H9 (cell line): ENCODE data around the gene TRIM69. TPM values are rescaled to one million over a fixed set of nuclear protein-coding genes. Genes with fewer than 3 reads are reported as not detected.

ENCODE experiments used
- DNase-seq: peaks from one replicate; pipeline ENCODE4 v3.0.0-alpha.2; 2017
- H2AFZ ChIP-seq: one replicate; pipeline ENCODE4 v1.6.1; 2013; ENCODE audit warnings: mild to moderate bottlenecking, low read length, control low read depth, moderate library complexity
- H2AK5ac ChIP-seq: 2 replicates; pipeline ENCODE4 v1.6.1; 2013; ENCODE audit warnings: low read length, control low read depth, mixed read lengths; ENCODE audit not compliant: insufficient read length
- H2BK120ac ChIP-seq: one replicate; pipeline ENCODE4 v1.6.1; 2013; ENCODE audit warnings: low read depth, mild to moderate bottlenecking, low read length, control low read depth, inconsistent platforms; ENCODE audit not compliant: poor library complexity, severe bottlenecking
- H2BK12ac ChIP-seq: 2 replicates; pipeline ENCODE4 v1.6.1; 2013; ENCODE audit warnings: low read length, control low read depth, mixed read lengths, low read depth; ENCODE audit not compliant: insufficient read length
- H2BK15ac ChIP-seq: 2 replicates; pipeline ENCODE4 v1.6.1; 2013; ENCODE audit warnings: low read depth, low read length, control low read depth
- H2BK20ac ChIP-seq: one replicate; pipeline ENCODE4 v1.6.1; 2013; ENCODE audit warnings: low read depth, mild to moderate bottlenecking, low read length, control low read depth, inconsistent platforms; ENCODE audit not compliant: poor library complexity, severe bottlenecking
- H2BK5ac ChIP-seq: 2 replicates; pipeline ENCODE4 v1.6.1; 2013; ENCODE audit warnings: low read length, control low read depth, mixed read lengths; ENCODE audit not compliant: insufficient read length
- H3K14ac ChIP-seq: 2 replicates; pipeline ENCODE4 v1.6.1; 2013; ENCODE audit warnings: low read length, control low read depth; ENCODE audit not compliant: insufficient read depth
- H3K18ac ChIP-seq: 2 replicates; pipeline ENCODE4 v1.6.1; 2013; ENCODE audit warnings: low read depth, mild to moderate bottlenecking, mixed read lengths, low read length, control low read depth; ENCODE audit not compliant: insufficient read length
- H3K23ac ChIP-seq: 2 replicates; pipeline ENCODE4 v1.6.1; 2013; ENCODE audit warnings: low read length, control low read depth, mixed read lengths, low read depth; ENCODE audit not compliant: insufficient read length
- H3K23me2 ChIP-seq: 2 replicates; pipeline ENCODE4 v1.6.1; 2013; ENCODE audit warnings: low read depth, mild to moderate bottlenecking, mixed read lengths, low read length, control low read depth; ENCODE audit not compliant: insufficient read length, poor library complexity, severe bottlenecking
- H3K27ac ChIP-seq: 2 replicates; pipeline ENCODE4 v1.5.1; 2013; ENCODE audit warnings: low read length, control low read depth, mixed read lengths, low read depth; ENCODE audit not compliant: insufficient read length
- H3K27me3 ChIP-seq: 2 replicates; pipeline ENCODE4 v1.6.1; 2013; ENCODE audit warnings: low read length, control low read depth, inconsistent platforms; ENCODE audit not compliant: insufficient read depth
- H3K4ac ChIP-seq: 2 replicates; pipeline ENCODE4 v1.6.1; 2013; ENCODE audit warnings: low read depth, mild to moderate bottlenecking, control low read depth, inconsistent platforms, low read length, moderate library complexity
- H3K4me1 ChIP-seq: 2 replicates; pipeline ENCODE4 v1.6.1; 2013; ENCODE audit warnings: low read length, control low read depth, inconsistent platforms; ENCODE audit not compliant: insufficient read depth
- H3K4me2 ChIP-seq: 2 replicates; pipeline ENCODE4 v1.6.1; 2013; ENCODE audit warnings: low read length, control low read depth, mixed read lengths; ENCODE audit not compliant: insufficient read length, insufficient read depth
- H3K56ac ChIP-seq: 2 replicates; pipeline ENCODE4 v1.6.1; 2013; ENCODE audit warnings: low read depth, mild to moderate bottlenecking, mixed read lengths, low read length, control low read depth; ENCODE audit not compliant: insufficient read length
- H3K79me1 ChIP-seq: 2 replicates; pipeline ENCODE4 v1.6.1; 2013; ENCODE audit warnings: low read depth, mild to moderate bottlenecking, moderate library complexity, low read length, control low read depth, inconsistent platforms; ENCODE audit not compliant: insufficient read depth, poor library complexity, severe bottlenecking
- H3K79me2 ChIP-seq: 2 replicates; pipeline ENCODE4 v1.6.1; 2013; ENCODE audit warnings: low read length, control low read depth, inconsistent platforms; ENCODE audit not compliant: insufficient read depth
- H3K9ac ChIP-seq: 2 replicates; pipeline ENCODE4 v1.6.1; 2013; ENCODE audit warnings: low read length, control low read depth, mixed read lengths; ENCODE audit not compliant: insufficient read length; ENCODE audit errors: extremely low read depth
- H3K9me3 ChIP-seq: one replicate; pipeline ENCODE4 v1.6.1; 2013; ENCODE audit warnings: low read depth, low read length, inconsistent platforms; ENCODE audit not compliant: control insufficient read depth
- H3T11ph ChIP-seq: one replicate; pipeline ENCODE4 v1.6.1; 2013; ENCODE audit warnings: mild to moderate bottlenecking, low read length, control low read depth, inconsistent platforms
- H4K20me1 ChIP-seq: one replicate; pipeline ENCODE4 v1.6.1; 2013; ENCODE audit not compliant: control insufficient read depth, insufficient read length, insufficient read depth
- H4K5ac ChIP-seq: 2 replicates; pipeline ENCODE4 v1.6.1; 2013; ENCODE audit warnings: low read depth, mild to moderate bottlenecking, mixed read lengths, low read length, control low read depth; ENCODE audit not compliant: insufficient read length
- H4K8ac ChIP-seq: replicated peaks from 2 replicates; pipeline ENCODE4 v1.6.1; 2013; ENCODE audit warnings: low read length, control low read depth, mixed read lengths, low read depth; ENCODE audit not compliant: insufficient read length
- H4K91ac ChIP-seq: 2 replicates; pipeline ENCODE4 v1.6.1; 2013; ENCODE audit warnings: low read depth, mild to moderate bottlenecking, moderate library complexity, mixed read lengths, low read length, control low read depth; ENCODE audit not compliant: insufficient read length
- H3K27ac Mint-ChIP-seq, 3 experiments: 2 replicates in 2 of 3; 3 replicates in 1 of 3; pipeline ENCODE4 v1.8.0; 2020 to 2021; ENCODE audit warnings: mixed read lengths in 3 of 3, mild to moderate bottlenecking in 1 of 3, moderate library complexity in 1 of 3
- H3K27me3 Mint-ChIP-seq: 2 replicates; pipeline ENCODE4 v1.8.0; 2021; ENCODE audit warnings: low read depth, mild to moderate bottlenecking, moderate library complexity, mixed read lengths
- H3K36me3 Mint-ChIP-seq, 3 experiments: 2 replicates in 2 of 3; 3 replicates in 1 of 3; pipeline ENCODE4 v1.8.0; 2020 to 2021; ENCODE audit warnings: low read depth in 3 of 3, mixed read lengths in 3 of 3; ENCODE audit not compliant: insufficient read depth in 1 of 3
- H3K4me1 Mint-ChIP-seq, 2 experiments: 2 replicates each; pipeline ENCODE4 v1.8.0; 2020; ENCODE audit warnings: mixed read lengths in 2 of 2
- H3K4me3 Mint-ChIP-seq, 2 experiments: 2 replicates in 1 of 2; 3 replicates in 1 of 2; pipeline ENCODE4 v1.8.0; 2020 to 2021; ENCODE audit warnings: mild to moderate bottlenecking in 2 of 2, mixed read lengths in 2 of 2, moderate library complexity in 1 of 2
- H3K9me3 Mint-ChIP-seq, 2 experiments: 2 replicates in 1 of 2; 3 replicates in 1 of 2; pipeline ENCODE4 v1.8.0; 2020; ENCODE audit warnings: mild to moderate bottlenecking in 2 of 2, mixed read lengths in 2 of 2, moderate library complexity in 1 of 2
- CTCF ChIP-seq: fragments of 200-600 bp; sonication (generic); conservative IDR thresholded peaks from 3 replicates; pipeline ENCODE4 v1.8.0; 2021; ENCODE audit warnings: antibody characterized with exemption, mild to moderate bottlenecking
- WGBS: extraction: QIAGEN DNeasy Blood & Tissue Kit; methylation state at CpG from one replicate; pipeline ENCODE4 v1.1.7; 2013; ENCODE audit warnings: missing lambda C conversion rate, low lambda C conversion rate, mixed read lengths; ENCODE audit not compliant: insufficient read length; ENCODE audit errors: extremely low coverage; 5-methylcytosine and 5-hydroxymethylcytosine counted together
- total RNA-seq: library from RNA; stranded (reverse); gene quantifications from 2 replicates; pipeline ENCODE4 v1.2.1, GENCODE V29; 2021

Gene TRIM69
- total RNA-seq, 1 experiment from 2014 or later, result 4.3 TPM

GRCh38 chr15:44813231-44813630 lies 76.9 kb downstream of the TRIM69 start:
- H3K23me2 ChIP-seq, result no peaks in the 10 kb centered on the region
- H3K9ac ChIP-seq, result no peak overlapping the region
- no peaks in the 10 kb centered on the region for H3K79me1 ChIP-seq
- no peak overlapping the region for H4K8ac ChIP-seq
- no peak overlapping the region for H3K14ac ChIP-seq
- H4K5ac ChIP-seq, result no peak overlapping the region
- no peak overlapping the region for H3K18ac ChIP-seq
- H3K4me3 Mint-ChIP-seq, result no peak overlapping the region
- no peaks in the 10 kb centered on the region for H3K79me2 ChIP-seq
- H4K20me1 ChIP-seq, result no peaks in the 10 kb centered on the region
- H2BK20ac ChIP-seq, result no peak overlapping the region
- H2AK5ac ChIP-seq, result no peak overlapping the region
- H3K4me1 Mint-ChIP-seq, result peaks cover 4 to 6% of the 10 kb centered on the region in 2 experiments
- peaks cover 3% of the 10 kb centered on the region for H3K27me3 Mint-ChIP-seq
- no peak overlapping the region for H3K4me2 ChIP-seq
- no peak for TF ChIP-seq CTCF
- WGBS, result no CpG with 5 or more reads among the region's 3 CpGs
- no peaks in the 10 kb centered on the region for H3K27me3 ChIP-seq
- H3K23ac ChIP-seq, result no peak overlapping the region
- no peaks in the 10 kb centered on the region for H3K9me3 ChIP-seq
- no peaks in the 10 kb centered on the region for H3K36me3 Mint-ChIP-seq
- no peak overlapping the region for H3T11ph ChIP-seq
- no peak overlapping the region for H2BK15ac ChIP-seq
- H3K27ac Mint-ChIP-seq, result no peak overlapping the region
- no peak overlapping the region for H2BK5ac ChIP-seq
- H3K9me3 Mint-ChIP-seq, result no peaks in the 10 kb centered on the region
- no peak overlapping the region for H3K27ac ChIP-seq
- H2BK12ac ChIP-seq, result no peak overlapping the region
- no peak overlapping the region for H2BK120ac ChIP-seq
- no peak overlapping the region for H2AFZ ChIP-seq
- DNase-seq, result no peak
- H3K4me1 ChIP-seq, result no peaks in the 10 kb centered on the region
- H3K4ac ChIP-seq, result no peak overlapping the region
- no peak overlapping the region for H4K91ac ChIP-seq
- H3K56ac ChIP-seq, result no peak overlapping the region

Other genes with a start within 250 kb of the TRIM69 start
- gene EIF3J, start 199.4 kb upstream of the TRIM69 start, total RNA-seq, result 114 and 129 TPM in 2 replicates
- 38.3 and 43.8 TPM in 2 replicates for gene SPG11, start 72.9 kb upstream of the TRIM69 start, total RNA-seq
- gene PATL2, start 25.2 kb upstream of the TRIM69 start, total RNA-seq, result 0.46 and 0.55 TPM in 2 replicates
- gene B2M, start 25.0 kb upstream of the TRIM69 start, total RNA-seq, result 74.3 and 81.0 TPM in 2 replicates
- not detected in 2 replicates for gene TERB2, start 220.2 kb downstream of the TRIM69 start, total RNA-seq